ENCODE data around the gene COX6A1.
A peak's percentile ranks its signal among the peaks of the same experiment; 100 is the strongest.
"Not testable (repeated sequence)": the region's sequence is repeated elsewhere in the genome, so short reads cannot be mapped to it uniquely, and the experiment has no call there.

Gene COX6A1

DNA sequence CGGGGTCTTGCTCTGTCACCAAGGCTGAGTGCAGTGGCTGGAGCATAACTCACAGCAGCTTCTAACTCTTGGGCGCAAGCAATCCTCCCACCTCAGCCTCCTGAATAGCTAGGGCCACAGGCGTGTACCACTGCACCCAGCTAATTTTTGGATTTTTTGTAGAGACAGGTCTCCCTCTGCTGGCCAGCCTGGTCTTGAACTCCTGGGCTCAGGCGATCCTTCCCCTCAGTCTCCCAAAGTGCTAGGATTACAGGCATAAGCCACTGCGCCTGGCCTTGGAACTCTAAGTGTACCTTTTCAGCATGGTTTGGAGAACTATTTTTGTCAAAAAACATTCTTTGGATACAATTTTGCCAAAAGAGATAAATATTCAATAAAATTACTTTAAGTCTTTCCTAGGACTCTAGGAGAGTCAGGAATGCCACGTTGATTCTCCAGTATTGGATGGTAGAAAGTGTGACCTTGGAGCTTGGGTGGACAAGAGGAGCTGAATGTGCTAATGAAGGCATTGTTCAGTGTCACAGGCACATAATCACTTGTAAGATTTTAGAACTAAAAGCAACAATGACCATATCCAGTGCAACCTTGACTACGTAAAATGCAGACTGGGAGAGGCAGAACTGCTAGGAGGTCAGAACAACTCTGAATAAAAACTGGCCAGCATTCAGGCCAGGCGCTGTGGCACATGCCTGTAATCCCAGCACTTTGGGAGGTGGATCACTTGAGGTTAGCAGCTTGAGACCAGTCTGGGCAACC lies 28.8 kb downstream of the COX6A1 start:
- peak in 1 of 3 donors; percentile 24 for DNase-seq (ENCODE audit: low read depth in 2 of 3, low spot score in 1 of 3)

- no peak for DNase-seq (ENCODE audit: low read depth in 2 of 3, low spot score in 1 of 3)
Measured at GRCh38 chr12:120467439-120467838, 29.5 kb downstream of the COX6A1 start.

DNA sequence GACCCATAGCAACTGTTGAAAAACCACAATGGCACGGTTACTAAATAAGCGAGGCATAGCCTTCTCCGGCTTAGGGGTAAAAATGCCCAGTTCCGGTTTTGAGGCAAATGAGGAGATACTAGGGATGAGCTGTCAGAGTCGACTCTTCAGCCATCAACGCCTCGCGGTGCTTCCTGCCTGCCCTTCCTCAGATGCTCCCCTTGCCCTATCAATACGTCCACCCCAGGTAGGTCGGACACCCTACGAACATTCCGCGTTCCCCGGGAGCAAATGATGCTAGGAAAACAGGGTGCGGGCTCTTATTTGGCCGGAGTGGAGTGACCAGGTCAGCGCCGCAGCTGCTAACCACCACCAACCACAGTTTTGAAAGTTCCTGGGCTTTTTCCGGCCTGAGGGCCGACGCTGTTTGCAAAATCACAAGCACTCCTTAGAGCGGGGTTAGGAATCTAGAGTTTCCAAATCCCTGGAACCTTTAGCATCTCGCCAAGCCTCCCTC lies 30.5 kb downstream of the COX6A1 start:
- DNase-seq (ENCODE audit: low read depth in 2 of 3, low spot score in 1 of 3), result no peak

GRCh38 chr12:120468821-120469449 lies 31.0 kb downstream of the COX6A1 start:
- DNase-seq (ENCODE audit: low read depth in 2 of 3, low spot score in 1 of 3), result no peak

DNA sequence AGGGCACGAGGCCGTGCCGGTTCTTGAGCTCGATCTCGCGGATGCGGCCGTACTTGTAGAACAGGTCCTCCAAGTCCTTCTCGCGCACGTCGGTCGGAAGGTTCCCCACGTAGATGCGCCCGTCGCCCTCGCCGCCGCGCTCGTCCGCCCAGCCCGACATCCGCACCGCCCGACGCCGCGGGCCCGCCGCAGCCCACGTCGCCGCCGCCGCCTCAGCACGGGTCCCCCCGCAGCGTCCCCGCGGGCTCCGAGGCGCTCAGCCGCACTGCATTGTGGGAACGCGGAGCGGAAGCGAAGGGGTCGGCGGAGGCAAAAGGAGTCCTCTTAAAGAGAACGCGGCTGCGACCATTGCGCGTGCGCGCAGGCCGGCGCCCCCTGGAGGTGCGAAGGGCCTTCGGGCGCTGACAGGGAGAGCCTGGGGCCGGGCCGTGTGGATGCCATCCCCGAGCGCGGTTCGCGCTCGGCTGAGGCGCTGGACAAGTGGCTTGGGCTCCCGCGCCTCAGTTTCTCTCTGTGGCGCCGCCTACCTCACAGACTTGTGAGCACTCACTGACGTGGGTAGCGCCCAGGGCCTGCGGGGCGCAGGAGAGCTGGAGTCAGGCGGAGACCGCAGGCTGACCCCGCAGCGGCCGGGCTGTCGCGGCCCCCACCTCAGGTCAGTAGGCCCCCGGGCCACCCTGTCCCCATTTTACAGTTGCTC lies 31.7 kb downstream of the COX6A1 start, which contains the start of gene SRSF9:
Gene SRSF9, minus strand, starts transcription at position 299 of the 700 bp plus-strand sequence. Its CDS starts 139 bp downstream, at position 160.
- peak; percentile 93 to 96 (median 94) for DNase-seq (ENCODE audit: low read depth in 2 of 3, low spot score in 1 of 3)

- no peak for DNase-seq (ENCODE audit: low read depth in 2 of 3, low spot score in 1 of 3)
Measured at GRCh38 chr12:120470150-120470784, 32.4 kb downstream of the COX6A1 start.

DNA sequence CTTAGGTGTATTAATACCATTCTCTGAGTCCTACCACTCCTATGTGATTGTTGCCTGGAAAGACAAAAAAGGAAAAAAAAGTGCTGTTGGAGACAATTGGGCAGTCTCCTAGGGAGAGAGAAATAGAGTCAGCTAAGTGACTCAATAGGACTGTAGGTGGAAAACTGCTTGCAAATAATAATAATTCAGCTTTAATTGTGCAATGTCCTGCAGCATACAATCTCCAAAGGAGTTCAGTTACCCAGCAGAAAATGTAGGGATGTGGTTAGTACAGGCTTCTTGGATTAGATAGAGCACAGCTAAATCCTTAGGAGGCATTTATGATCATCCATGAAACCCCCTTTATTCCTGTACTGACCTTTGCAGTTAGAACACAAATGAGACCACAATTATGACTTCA lies 34.6 kb downstream of the COX6A1 start:
- DNase-seq (ENCODE audit: low read depth in 2 of 3, low spot score in 1 of 3), result no peak

GRCh38 chr12:120473807-120474615 lies 36.1 kb downstream of the COX6A1 start:
- DNase-seq (ENCODE audit: low read depth in 2 of 3, low spot score in 1 of 3), result no peak

GRCh38 chr12:120474616-120474960 lies 36.7 kb downstream of the COX6A1 start:
- DNase-seq (ENCODE audit: low read depth in 2 of 3, low spot score in 1 of 3), result no peak

GRCh38 chr12:120475643-120476042 lies 37.7 kb downstream of the COX6A1 start:
- no peak for DNase-seq (ENCODE audit: low read depth in 2 of 3, low spot score in 1 of 3)

- DNase-seq (ENCODE audit: low read depth in 2 of 3, low spot score in 1 of 3), result no peak
Measured at GRCh38 chr12:120479458-120479857, 41.5 kb downstream of the COX6A1 start.

GRCh38 chr12:120480211-120480610 lies 42.3 kb downstream of the COX6A1 start:
- no peak for DNase-seq (ENCODE audit: low read depth in 2 of 3, low spot score in 1 of 3)

DNA sequence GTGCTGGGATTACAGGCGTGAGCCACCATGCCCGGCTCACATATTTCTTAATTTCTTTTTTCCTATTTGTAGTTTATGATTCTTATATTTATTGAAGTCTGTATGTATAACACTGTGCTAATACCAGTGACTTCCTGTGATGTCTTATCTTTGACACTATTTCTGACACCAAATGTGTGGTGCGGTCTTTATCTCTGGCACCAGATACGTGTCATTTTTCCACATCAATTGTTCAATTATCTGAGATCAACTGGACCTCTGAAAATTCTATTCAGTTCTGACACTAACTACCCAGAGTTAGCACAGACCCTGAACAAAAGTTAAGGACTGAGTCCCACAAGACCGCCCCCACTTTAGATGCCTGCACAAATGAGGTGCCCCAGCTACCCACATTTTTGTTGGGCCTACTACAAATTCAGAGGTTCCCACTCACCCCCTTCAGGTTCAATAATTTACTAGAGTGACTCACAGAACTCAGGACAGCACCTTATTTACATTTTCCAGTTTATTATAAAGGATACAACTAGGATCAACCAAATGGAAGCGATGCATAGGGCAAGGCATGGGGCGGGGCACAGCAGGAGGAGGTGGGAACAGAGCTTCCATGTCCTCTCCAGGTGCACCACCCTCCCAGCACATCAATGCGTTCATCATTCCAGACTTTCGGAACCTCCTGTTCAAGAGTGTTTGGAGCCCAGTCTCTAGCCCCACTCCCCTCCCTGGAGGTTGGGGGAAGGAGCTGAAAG lies 43.3 kb downstream of the COX6A1 start:
- no peak for DNase-seq (ENCODE audit: low read depth in 2 of 3, low spot score in 1 of 3)

- no peak for DNase-seq (ENCODE audit: low read depth in 2 of 3, low spot score in 1 of 3)
Measured at GRCh38 chr12:120483621-120484020, 45.7 kb downstream of the COX6A1 start.

DNA sequence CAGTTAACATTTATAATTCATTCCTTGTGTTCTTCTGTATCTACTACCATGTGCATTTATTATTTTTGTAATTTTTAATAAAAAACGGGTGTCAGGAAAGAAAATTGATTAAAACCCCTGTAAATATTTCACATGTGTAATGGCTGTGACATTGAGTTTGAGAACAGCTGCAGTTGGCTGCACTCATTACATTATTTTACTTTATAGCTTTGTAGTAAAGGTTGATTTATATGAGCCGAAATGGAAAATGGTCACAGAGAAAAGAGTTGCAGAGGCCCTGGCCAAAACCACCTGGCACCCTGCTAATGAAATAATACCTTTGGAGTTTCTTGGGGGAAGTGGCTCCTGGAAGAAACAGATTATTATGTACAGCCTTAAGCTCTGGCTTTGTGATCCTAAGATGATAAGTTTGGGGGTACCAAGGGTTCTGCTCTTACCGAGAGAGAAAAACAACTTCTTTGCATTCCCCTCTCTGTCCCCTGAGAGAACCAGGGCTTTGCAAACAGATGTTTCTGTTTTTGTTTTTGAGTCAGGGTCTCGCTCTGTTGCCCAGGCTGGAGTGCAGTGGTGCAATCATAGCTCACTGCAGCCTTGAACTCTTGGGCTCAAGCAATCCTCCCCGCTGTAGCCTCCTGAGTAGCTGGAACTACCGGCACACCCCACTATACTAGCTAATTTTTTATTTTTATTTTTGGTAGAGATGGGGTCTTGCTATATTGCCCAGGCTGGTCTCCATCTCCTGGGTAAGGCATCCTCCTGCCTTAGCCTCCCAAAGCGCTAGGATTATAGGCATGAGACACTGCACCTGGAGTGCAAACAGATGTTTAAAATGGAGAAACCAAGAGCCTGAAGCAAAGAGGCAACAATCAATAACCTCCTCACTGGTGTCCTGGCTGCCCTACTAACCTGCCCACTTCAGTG lies 48.3 kb downstream of the COX6A1 start:
- DNase-seq (ENCODE audit: low read depth in 2 of 3, low spot score in 1 of 3), result no peak

- not testable (repeated sequence) for DNase-seq (ENCODE audit: low read depth in 2 of 3, low spot score in 1 of 3)
Measured at GRCh38 chr12:120487552-120487951, 49.6 kb downstream of the COX6A1 start.

DNA sequence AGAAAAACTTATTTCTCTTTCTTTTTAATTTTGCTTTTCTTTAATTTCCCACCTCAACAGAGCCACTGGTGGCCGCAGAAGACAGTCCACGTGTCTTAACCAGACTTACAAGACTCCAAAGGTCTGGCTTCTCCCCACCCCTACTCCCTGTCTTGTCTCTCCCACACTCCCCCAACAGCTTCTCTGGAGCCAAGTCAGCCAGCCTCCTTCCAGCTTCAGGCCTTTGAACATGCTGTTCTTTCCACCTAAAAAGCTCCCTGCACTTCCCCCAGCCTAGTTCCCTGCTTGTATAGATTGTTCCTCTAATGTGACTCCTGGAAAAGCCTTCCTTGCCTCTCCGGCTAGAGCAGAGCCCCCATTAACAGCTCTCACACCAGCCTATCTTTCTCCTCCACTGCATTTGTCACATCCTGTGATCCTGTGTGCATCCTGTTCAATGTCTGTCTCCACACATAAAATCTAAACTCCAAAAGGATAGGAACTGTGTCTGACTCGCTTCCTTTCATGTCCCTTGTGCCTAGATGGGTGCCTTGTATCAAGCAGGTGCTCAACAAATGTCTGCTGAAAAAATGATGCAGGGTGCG lies 50.2 kb downstream of the COX6A1 start:
- no peak for DNase-seq (ENCODE audit: low read depth in 2 of 3, low spot score in 1 of 3)

- DNase-seq (ENCODE audit: low read depth in 2 of 3, low spot score in 1 of 3), result no peak
Measured at GRCh38 chr12:120489018-120489417, 51.1 kb downstream of the COX6A1 start.

All from stimulated activated CD4-positive, alpha-beta T cell treated with anti-CD3 and anti-CD28 coated beads, Interleukin-12 subunit alpha, Interleukin-12 subunit beta, amount 100 ng/mL, for 48 hours (primary cell).